Neural cell (in vitro differentiated cells): ENCODE measurements around the gene PDHX.

Experiments used
- EP300 ChIP-seq: fragments of 450-650 bp; conservative IDR thresholded peaks from 2 replicates; pipeline ENCODE4 v1.6.1; 2014; ENCODE audit warnings: antibody characterized with exemption, mild to moderate bottlenecking, moderate library complexity; ENCODE audit not compliant: poor library complexity, severe bottlenecking
- EZH2 ChIP-seq: fragments of 200-600, 300-800 bp; shearing (Covaris generic), sonication (generic); IDR thresholded peaks from 2 replicates; pipeline ENCODE4 v1.6.1; 2014; ENCODE audit warnings: antibody characterized with exemption, low read length, borderline replicate concordance, mild to moderate bottlenecking; ENCODE audit not compliant: insufficient read depth, poor library complexity, severe bottlenecking
- MXI1 ChIP-seq: fragments of 450-650 bp; conservative IDR thresholded peaks from 2 replicates; pipeline ENCODE4 v1.6.1; 2014; ENCODE audit warnings: antibody characterized with exemption, mild to moderate bottlenecking; ENCODE audit not compliant: poor library complexity, severe bottlenecking
- POLR2AphosphoS5 ChIP-seq: IDR thresholded peaks from 2 replicates; pipeline ENCODE4 v1.6.1; 2012
- RAD21 ChIP-seq: fragments of 450-650 bp; conservative IDR thresholded peaks from 2 replicates; pipeline ENCODE4 v1.6.1; 2014; ENCODE audit warnings: antibody characterized with exemption, mild to moderate bottlenecking, moderate library complexity
- REST ChIP-seq: IDR thresholded peaks from 2 replicates; pipeline ENCODE4 v1.6.1; 2012; ENCODE audit warnings: borderline replicate concordance
- SMC3 ChIP-seq: fragments of 450-650 bp; conservative IDR thresholded peaks from 2 replicates; pipeline ENCODE4 v1.6.1; 2014; ENCODE audit warnings: antibody characterized with exemption, mild to moderate bottlenecking, moderate library complexity; ENCODE audit not compliant: poor library complexity
- TAF1 ChIP-seq: IDR thresholded peaks from 2 replicates; pipeline ENCODE4 v1.6.1; 2012; ENCODE audit warnings: low read depth
- TF ChIP-seq, protein P1 (sequence below): fragments of 450-650 bp; IDR thresholded peaks from 2 replicates; pipeline ENCODE4 v1.5.1; 2014; ENCODE audit warnings: antibody characterized with exemption, mild to moderate bottlenecking, moderate library complexity; ENCODE audit not compliant: poor library complexity, severe bottlenecking

DNA sequence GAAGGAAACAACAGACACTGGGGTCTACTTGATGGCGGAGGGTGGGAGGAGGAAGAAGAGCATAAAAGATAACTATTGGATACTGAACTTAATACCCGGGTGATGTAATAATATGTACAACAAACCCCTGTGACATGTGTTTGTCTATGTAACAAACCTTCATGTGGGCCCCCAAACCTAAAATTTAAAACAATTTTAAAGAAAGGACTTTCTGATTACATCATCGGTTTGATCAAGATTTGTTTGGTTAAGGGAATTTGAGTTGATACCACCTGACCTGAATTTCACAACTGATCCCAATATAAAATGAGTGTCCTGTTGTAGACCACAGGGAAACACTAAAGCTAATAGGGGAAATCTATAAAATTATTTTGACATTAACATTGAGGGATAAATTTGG lies 34.5 kb upstream of the PDHX start:
- TF ChIP-seq REST (no peak), POLR2AphosphoS5 (no peak), SMC3 (no peak), MXI1 (no peak), EZH2 (no peak), EP300 (no peak), RAD21 (no peak), TAF1 (no peak)
- TF ChIP-seq, protein P1, sequence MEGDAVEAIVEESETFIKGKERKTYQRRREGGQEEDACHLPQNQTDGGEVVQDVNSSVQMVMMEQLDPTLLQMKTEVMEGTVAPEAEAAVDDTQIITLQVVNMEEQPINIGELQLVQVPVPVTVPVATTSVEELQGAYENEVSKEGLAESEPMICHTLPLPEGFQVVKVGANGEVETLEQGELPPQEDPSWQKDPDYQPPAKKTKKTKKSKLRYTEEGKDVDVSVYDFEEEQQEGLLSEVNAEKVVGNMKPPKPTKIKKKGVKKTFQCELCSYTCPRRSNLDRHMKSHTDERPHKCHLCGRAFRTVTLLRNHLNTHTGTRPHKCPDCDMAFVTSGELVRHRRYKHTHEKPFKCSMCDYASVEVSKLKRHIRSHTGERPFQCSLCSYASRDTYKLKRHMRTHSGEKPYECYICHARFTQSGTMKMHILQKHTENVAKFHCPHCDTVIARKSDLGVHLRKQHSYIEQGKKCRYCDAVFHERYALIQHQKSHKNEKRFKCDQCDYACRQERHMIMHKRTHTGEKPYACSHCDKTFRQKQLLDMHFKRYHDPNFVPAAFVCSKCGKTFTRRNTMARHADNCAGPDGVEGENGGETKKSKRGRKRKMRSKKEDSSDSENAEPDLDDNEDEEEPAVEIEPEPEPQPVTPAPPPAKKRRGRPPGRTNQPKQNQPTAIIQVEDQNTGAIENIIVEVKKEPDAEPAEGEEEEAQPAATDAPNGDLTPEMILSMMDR = no peak
